Measurements from ENCODE around the gene PTPRJ.

PTPRJ gene

DNA sequence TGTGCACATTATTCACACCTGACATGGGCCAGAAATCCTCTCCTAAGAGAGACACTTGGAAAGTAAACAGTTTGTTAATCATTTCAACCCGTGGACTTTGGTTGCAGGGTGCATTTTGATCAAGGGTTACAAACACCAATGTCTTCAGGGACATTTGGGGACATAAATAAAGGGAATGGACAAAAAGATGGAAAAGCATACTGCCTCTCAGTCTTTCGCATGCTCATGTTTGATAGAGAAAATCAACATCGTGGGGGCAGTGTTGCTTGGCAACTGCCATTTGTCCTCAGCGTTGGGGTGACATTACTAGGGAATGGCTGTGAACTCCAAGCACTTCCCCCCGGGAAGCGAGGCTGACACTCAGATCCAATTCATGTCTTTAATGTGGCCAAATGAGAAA, 121.6 kb downstream of the PTPRJ start:
- TF ChIP-seq, protein P1, sequence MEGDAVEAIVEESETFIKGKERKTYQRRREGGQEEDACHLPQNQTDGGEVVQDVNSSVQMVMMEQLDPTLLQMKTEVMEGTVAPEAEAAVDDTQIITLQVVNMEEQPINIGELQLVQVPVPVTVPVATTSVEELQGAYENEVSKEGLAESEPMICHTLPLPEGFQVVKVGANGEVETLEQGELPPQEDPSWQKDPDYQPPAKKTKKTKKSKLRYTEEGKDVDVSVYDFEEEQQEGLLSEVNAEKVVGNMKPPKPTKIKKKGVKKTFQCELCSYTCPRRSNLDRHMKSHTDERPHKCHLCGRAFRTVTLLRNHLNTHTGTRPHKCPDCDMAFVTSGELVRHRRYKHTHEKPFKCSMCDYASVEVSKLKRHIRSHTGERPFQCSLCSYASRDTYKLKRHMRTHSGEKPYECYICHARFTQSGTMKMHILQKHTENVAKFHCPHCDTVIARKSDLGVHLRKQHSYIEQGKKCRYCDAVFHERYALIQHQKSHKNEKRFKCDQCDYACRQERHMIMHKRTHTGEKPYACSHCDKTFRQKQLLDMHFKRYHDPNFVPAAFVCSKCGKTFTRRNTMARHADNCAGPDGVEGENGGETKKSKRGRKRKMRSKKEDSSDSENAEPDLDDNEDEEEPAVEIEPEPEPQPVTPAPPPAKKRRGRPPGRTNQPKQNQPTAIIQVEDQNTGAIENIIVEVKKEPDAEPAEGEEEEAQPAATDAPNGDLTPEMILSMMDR (IDR thresholded peaks at IDR 0.05; ENCODE audit: extremely low read depth, missing control alignments): no peak
- DNase-seq (ENCODE audit: low spot score): no peak

DNA sequence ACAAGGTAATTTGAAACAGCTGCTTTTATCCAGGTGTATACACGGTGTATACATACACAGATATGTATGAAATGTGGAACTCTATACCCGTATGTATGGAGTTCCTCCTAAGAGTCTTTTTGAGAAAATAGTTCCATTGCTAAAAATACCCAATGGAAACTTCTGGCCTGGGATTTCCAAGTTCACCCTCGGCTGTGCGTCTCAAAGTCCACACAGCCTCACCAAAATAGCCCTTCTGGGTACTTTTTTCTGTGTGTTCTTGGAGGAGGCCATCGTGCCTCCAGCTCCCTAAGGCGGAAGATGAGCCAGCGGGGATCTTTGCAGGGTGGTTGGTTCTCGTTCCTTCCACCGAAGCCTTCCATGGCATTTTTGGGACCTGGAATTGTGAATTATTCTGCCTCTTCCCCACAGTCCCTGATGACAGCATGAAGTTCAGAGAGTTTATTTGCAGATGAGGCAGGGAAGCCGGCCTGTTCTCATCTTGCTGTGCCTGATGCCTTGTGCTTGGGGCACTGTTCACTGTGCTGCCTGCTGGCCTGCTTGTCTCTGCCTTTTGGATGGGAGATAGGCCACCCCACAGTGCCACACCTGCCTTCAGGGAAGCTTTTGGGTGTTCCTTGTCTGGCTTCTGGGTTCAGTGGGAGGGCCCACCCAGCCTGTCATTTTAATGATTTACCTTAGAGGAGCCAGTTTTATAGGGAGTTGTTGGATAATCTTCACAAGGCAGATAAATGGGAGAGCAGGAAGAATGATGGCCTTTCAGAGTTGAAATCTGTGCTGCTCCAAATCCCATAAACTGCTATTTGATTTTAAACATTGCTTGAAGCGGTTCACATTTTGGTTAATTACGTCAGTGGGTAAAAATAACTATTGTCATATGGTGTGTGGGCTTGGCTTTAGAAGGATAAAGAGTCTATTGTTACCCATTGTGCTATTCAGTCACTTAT, 123.5 kb downstream of the PTPRJ start:
- DNase-seq (ENCODE audit: low spot score): no peak
- TF ChIP-seq, protein P1 (IDR thresholded peaks at IDR 0.05; ENCODE audit: extremely low read depth, missing control alignments): no peak

DNA sequence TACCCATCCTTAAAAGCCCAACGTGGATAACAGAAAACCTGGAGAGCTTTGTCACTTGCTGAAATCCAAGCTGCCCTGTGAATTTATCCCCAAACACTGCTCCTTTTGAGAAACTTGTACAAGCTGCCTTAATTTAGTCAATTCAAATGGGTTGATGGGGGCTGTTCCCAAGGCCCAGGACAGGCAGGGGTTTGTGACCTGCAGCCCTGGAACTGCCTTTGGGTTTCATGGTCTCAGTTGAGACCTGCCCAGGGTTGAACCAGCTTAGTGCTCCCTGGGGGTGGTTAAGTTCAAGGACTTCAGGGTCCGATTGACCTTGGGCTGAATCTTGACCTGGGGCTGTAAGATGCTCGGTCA, 124.2 kb downstream of the PTPRJ start:
- no peak for DNase-seq (ENCODE audit: low spot score)
- TF ChIP-seq, protein P1 (IDR thresholded peaks at IDR 0.05; ENCODE audit: extremely low read depth, missing control alignments): no peak

DNA sequence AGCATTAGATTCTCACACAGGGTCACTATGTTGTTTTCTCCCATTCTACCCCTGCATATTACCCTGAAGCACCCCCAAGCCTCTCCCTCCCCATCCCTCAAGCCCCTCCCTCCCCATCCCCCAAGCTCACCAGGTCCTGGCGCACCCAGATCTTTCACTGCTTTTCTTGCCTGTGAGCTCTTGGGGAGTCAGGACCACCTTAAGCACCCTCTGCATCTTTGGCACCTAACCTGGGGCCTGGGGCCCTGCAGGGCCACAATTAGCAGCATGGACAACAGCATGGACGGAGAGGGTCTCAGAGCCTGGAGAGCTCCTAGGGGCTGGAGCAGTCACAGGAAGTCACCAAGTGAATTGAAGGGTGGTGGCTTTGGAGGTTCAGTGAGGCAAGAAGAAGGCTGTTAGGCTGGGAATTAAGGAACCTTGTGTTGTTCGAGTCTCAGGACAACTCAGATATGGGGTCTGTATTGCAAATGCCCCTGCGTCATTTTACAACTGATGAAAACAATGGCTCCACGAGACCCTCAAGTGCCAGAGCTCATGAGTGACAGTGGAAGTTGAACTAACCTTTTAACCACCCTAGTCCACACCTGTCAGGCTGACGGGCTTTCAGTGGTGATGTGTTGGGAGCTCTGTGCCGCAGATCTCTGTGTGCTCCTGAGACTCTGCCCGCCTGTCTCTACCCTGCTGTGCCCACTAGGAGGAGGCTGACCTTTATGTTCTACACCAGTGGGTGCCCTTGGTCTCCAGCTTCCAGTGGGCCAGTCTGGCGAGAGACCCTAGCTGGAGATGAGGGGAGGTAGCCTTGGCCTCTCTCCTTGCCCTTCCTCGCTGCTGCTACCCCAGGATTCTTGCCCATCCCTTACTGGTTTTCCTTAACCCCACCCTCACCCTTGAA, 125.0 kb downstream of the PTPRJ start:
- TF ChIP-seq, protein P1 (IDR thresholded peaks at IDR 0.05; ENCODE audit: extremely low read depth, missing control alignments): no peak
- DNase-seq (ENCODE audit: low spot score): no peak

DNA sequence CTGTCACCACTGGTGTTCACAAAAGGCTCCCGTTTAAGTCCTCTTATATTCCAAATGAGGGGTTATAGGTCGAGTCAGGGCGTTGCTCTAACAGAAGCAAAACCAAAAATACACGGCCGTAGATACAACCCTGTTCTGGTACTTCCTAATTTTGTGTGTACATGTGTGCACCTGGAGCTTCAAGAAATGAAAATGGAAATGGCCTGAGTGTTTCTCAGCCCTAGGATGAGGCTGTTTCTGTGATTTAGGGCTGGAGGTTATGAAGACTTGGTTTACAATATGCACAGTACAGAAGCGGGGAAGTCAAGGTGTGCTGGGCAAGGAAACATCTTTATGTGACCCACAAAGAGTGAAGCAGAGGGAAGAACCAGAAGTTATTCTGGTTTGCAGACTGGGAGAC, 125.8 kb downstream of the PTPRJ start:
- no peak for DNase-seq (ENCODE audit: low spot score)
- TF ChIP-seq, protein P1 (IDR thresholded peaks at IDR 0.05; ENCODE audit: extremely low read depth, missing control alignments): no peak

DNA sequence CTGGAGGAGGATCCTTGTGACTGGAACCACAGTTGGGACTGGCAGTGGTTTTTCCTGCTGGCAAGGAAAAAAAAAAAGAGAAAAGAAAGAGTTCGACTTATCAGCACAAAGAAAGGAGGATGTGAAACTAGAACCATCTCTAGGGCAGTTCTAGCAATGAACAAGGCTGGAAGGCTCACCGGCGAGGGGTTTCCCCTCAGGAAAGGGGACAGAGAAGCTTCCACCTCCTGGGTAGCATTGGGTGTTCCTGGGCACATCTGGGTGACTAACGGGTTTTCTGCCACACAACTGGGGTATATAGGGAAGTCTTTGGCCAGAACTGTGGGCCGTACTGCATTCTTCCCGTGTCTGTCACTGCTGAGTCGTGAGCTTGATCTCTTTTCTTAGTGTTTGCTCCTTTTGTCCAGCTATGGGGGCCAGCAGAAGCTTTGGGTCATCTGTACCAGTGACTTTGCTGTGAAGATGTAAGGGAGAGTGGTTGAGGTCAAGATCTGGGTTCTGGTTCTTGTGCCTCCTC, 126.9 kb downstream of the PTPRJ start:
- DNase-seq (ENCODE audit: low spot score): peak; percentile 59
- TF ChIP-seq, protein P1 (IDR thresholded peaks at IDR 0.05; ENCODE audit: extremely low read depth, missing control alignments): no peak
